HG02588 (cell line): ENCODE data around the gene MPPED1.

ENCODE experiments used
- ATAC-seq: cut with Tn5 transposase; IDR thresholded peaks from one replicate; pipeline ENCODE4 v1.9.1; 2021; ENCODE audit warnings: mild to moderate bottlenecking, moderate library complexity; ENCODE audit not compliant: unreplicated experiment

The MPPED1 gene

GRCh38 chr22:43474161-43475101, 62.6 kb downstream of the MPPED1 start:
- no peak for ATAC-seq

- no peak for ATAC-seq
Observed at GRCh38 chr22:43475549-43476076, 63.8 kb downstream of the MPPED1 start.

- ATAC-seq = no peak
Observed at GRCh38 chr22:43476341-43476740, 64.5 kb downstream of the MPPED1 start.

- no peak for ATAC-seq
Observed at GRCh38 chr22:43476751-43477725, 65.2 kb downstream of the MPPED1 start.

- no peak for ATAC-seq
Observed at GRCh38 chr22:43477966-43478365, 66.2 kb downstream of the MPPED1 start.

- ATAC-seq = no peak
Observed at GRCh38 chr22:43478621-43479300, 66.9 kb downstream of the MPPED1 start.

- no peak for ATAC-seq
Observed at GRCh38 chr22:43479301-43479950, 67.6 kb downstream of the MPPED1 start.

GRCh38 chr22:43479962-43480361, 68.1 kb downstream of the MPPED1 start:
- no peak for ATAC-seq

- no peak for ATAC-seq
Observed at GRCh38 chr22:43481568-43482317, 69.9 kb downstream of the MPPED1 start.

GRCh38 chr22:43482318-43482625, 70.5 kb downstream of the MPPED1 start:
- ATAC-seq = no peak

- no peak for ATAC-seq
Observed at GRCh38 chr22:43483266-43483665, 71.5 kb downstream of the MPPED1 start.

- no peak for ATAC-seq
Observed at GRCh38 chr22:43483669-43484068, 71.9 kb downstream of the MPPED1 start.

- ATAC-seq = no peak
Observed at GRCh38 chr22:43484227-43484626, 72.4 kb downstream of the MPPED1 start.

GRCh38 chr22:43485502-43486089, 73.8 kb downstream of the MPPED1 start:
- no peak for ATAC-seq

GRCh38 chr22:43487311-43488030, 75.7 kb downstream of the MPPED1 start:
- ATAC-seq = no peak

- ATAC-seq = no peak
Observed at GRCh38 chr22:43488031-43488866, 76.4 kb downstream of the MPPED1 start.

- no peak for ATAC-seq
Observed at GRCh38 chr22:43488937-43489336, 77.1 kb downstream of the MPPED1 start.

- ATAC-seq = no peak
Observed at GRCh38 chr22:43490311-43490710, 78.5 kb downstream of the MPPED1 start.
